ENCODE results near the gene APCS. TPM values are rescaled to one million over a fixed set of nuclear protein-coding genes. Genes with fewer than 3 reads are reported as not detected.

The APCS gene
- total RNA-seq (2014; rRNA removed; shearing (Covaris generic)): not detected in 2 replicates

GRCh38 chr1:159587461-159587951 lies at the start of gene APCS:
APCS (plus strand) TSS chr1:159587826; CDS start chr1:159587922, 96 bp downstream.
- DNase-seq (ENCODE audit: low spot score): no peak

DNA sequence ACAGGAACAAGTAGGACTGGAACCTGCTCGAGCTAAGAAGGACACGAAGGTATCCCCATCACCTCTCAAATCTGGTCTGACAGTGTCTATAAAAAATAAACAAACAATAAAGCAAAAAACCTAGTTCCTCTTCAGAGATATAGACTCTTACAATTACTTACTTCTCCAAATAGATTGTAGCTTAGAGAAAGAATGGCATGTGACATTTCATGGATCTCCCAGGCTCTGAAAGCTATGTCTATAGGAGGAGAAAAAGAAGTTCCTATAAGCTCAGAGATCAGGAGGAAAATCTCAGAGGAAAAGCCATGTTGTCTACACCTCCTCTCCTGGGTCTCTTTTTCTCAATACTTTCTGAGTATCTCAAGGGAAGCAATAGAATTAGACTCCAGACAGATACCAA lies 39.5 kb upstream of the APCS start:
- DNase-seq (ENCODE audit: low spot score): no peak

- no peak for DNase-seq (ENCODE audit: low spot score)
These were observed 33.4 kb upstream of the APCS start for GRCh38 chr1:159554261-159554660.

- no peak for DNase-seq (ENCODE audit: low spot score)
These were observed 32.9 kb upstream of the APCS start for GRCh38 chr1:159554696-159555095.

DNA sequence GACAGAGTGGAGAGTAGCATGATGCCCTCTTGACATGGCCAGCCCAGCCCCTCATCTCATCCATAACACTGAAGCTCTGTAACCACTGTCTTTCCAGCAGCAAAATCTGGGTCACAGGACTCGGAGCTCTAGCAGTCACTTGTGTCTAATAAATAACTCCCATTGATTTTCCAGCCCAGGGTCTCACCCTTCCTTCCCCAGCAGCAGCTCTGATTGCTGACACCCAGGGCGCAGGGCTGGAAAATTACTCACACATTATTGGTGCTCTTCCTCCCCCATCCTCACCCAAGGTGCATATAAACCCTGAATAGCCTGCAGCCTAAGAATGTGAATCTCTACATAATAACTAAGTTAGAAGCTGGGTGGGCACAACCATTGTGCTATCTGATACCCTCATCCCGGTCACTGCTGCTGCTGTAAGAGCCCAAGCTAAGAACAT lies 30.7 kb upstream of the APCS start:
- DNase-seq (ENCODE audit: low spot score): no peak

GRCh38 chr1:159560599-159560998 lies 27.0 kb upstream of the APCS start:
- DNase-seq (ENCODE audit: low spot score): no peak

DNA sequence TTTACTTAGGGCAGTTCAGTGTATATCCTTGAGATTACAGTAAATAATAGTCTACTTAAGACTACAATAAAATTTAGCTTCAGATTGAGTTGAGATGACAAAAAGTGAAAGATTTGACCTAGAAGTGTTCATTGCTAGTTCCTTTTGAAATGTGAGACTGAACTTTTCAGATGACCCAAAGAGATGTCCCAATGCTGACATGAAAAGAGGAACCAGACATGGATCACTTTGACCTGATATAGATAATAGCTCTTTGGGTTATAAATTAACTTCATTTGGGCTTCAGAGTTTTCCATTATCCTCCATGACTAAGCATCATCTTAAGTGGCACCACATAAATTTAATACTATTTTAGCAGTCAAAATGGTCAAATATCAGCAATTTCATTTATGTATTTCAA lies 26.1 kb upstream of the APCS start:
- no peak for DNase-seq (ENCODE audit: low spot score)

DNA sequence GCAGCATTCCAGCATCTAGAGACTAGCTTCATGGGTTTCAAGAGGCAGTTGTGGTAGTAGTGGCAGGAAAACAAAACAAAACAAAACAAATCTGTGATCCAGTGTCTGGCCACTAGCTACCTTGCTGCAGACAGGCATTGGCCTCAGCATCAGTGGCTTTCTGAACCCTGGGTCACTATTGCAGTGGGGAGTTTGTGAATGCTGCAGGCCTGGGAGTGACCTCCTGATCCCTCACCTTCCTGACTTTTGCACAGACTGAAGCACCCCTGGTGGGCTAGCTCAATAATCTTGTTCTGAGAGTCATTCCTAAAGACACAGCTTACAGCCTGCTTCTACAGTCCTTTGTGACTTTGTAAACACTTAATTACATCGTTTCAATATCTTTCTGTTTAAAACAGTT lies 24.9 kb upstream of the APCS start:
- DNase-seq (ENCODE audit: low spot score): no peak

DNA sequence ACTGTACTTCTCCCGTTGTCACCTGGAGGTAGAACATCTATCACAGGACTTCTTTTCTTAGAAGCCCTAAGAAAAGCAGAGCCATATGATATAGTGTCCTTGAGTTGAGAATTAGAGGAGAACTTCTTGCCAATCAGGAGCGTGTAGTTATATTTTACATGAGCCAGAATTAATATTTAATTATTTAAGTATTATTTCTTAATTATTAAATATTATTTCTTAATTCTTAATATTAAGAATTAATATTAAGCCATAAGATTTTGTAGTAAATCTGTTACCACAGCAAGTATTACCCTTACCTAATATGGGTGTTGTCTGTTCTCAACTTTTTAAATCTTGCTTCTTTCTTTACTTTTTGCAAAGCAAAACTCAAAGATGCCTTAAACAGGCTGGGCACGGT lies 10.2 kb upstream of the APCS start:
- DNase-seq (ENCODE audit: low spot score): no peak

DNA sequence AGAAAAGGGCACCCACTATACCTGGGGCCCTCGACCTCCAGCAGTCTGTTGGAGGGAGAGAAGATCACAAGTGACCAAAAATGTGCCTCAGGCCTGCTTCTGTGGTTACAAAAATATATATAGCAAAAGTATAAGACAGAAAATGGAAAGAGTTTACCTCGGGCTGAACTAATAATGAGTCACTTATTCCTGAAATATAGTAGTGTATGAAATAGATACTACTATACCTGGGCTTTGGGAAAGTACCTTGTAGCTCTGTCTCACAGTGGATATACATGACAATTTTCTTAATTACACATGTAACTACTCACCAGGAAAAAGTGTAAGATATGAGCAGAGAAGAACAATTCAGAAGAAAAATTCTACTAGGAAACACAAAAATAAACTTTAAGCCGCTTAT lies 7.3 kb upstream of the APCS start:
- no peak for DNase-seq (ENCODE audit: low spot score)

- no peak for DNase-seq (ENCODE audit: low spot score)
These were observed 6.2 kb upstream of the APCS start for GRCh38 chr1:159581422-159581821.

- no peak for DNase-seq (ENCODE audit: low spot score)
These were observed 3.1 kb upstream of the APCS start for GRCh38 chr1:159584536-159584935.

DNA sequence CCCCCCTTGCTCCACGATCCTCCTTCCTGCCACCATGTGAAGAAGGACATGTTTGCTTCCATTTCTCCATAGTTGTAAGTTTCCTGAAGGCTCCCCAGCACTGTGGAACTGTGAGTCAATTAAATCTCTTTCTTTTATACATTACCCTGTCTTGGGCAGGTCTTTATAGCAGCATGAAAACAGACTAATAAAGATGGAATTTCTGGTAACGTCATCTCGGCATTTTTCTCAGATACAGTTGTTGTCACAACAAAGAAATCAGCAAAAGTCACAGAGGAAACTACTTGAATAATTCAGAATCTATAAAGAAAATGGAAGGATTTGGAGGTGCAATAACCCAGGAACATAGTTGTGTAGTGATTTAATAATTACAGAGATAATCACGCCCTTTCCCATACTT lies 4.4 kb downstream of the APCS start:
- DNase-seq (ENCODE audit: low spot score): no peak

DNA sequence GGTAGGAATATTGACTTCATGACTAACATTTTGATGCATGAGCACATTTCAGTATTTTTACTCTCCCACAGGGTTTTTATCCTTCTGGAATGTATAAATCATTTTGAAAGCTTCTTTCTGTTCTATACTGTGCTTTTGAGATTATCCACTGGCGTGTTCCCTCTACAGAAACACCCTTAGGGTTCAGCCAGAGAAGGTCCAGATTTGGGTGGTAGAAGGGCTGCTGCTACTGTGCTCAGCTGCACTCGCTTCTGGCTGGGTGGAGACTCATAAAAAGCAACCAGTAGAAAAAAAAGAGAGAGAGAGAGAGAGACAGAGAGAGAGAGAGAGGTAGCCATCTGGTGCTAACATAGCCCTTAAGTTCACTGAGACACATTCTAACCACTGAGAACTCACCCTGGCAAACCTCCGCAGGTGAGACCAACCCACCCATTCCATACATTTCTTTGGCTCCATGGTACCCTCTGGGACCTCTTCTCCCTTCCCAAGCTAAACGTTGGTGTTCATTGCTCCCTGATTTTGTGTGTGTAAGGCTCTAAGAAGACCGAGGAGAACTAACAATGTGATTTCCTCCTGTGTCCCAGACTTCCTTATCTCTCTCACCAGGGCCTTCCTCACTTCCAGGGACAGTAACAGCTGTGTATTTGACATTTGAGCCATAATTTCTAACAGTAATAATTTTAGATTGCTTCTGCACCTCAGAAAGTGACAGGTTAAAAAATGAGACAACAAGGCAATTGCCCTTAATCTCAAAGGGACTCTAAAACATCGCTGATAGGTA lies 7.2 kb downstream of the APCS start:
- no peak for DNase-seq (ENCODE audit: low spot score)

- peak; percentile 79 for DNase-seq (ENCODE audit: low spot score)
These were observed 10.6 kb downstream of the APCS start for GRCh38 chr1:159598196-159598595.

DNA sequence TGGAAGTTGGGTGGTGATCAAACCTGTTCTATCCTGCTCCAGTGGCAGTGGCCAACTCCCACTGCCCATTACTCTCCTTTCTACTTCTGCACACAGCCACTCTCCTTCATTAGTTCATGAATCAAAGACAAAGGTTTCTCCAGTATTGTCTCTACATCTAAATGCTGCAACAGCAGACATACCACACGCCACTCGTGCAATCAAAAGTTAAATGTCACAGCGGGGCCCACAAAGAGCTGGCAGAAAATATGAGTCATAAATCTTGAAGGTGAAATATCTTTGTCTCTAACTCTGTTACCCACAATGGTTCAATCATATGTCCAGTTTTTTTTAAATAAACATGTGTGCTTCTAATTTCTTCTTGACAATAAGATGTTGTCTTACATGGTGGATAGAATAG lies 13.3 kb downstream of the APCS start:
- no peak for DNase-seq (ENCODE audit: low spot score)

- DNase-seq (ENCODE audit: low spot score): no peak
These were observed 14.9 kb downstream of the APCS start for GRCh38 chr1:159602501-159602999.

GRCh38 chr1:159612211-159612885 lies 24.7 kb downstream of the APCS start:
- DNase-seq (ENCODE audit: low spot score): no peak

DNA sequence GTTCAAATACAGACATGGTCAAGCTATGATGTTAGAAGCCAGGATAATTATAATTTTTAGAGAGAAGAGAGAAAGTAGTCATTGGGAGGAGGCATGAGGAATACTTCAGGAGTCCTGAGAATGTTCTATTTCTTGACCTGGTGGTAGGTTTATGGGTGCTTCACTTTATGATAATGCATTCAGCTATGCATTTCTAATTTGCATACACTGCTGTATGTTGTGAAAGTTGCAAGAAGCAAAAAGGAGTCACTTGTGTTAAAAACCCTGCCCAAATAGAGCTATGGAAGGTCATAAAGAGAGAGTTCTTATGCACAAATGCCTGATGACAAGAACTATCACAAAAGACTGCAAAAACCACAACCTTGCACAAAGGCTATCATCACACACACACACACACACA lies 45.3 kb downstream of the APCS start:
- DNase-seq (ENCODE audit: low spot score): no peak
